SK-N-SH (cell line): ENCODE measurements around the gene KCNS1. TPM values are rescaled to one million over a fixed set of nuclear protein-coding genes. Genes with fewer than 3 reads are reported as not detected.

Experiments
- CTCF ChIA-PET: fragments of 300-600, 350-600 bp; formaldehyde crosslinking; extraction: SDS; loops from one replicate; lab custom pipeline; 2021; lab: Yijun Ruan, JAX
- POLR2A ChIA-PET: fragments of 350-600 bp; sonication (Branson Sonifier 250); formaldehyde crosslinking; extraction: SDS; loops from one replicate; lab custom pipeline; 2020; ENCODE audit warnings: antibody characterized with exemption, inconsistent platforms; lab: Yijun Ruan, JAX
- DNase-seq: peaks from one replicate; pipeline ENCODE4 v3.0.0; 2012
- H2AFZ ChIP-seq: fragments of 200-600 bp; sonication (generic); 2 replicates; pipeline ENCODE4 v1.8.1; 2016; ENCODE audit warnings: antibody characterized with exemption, mild to moderate bottlenecking, low read depth
- H3F3A ChIP-seq: fragments of 200-600 bp; sonication (generic); replicated peaks from 2 replicates; pipeline ENCODE3; 2016; ENCODE audit warnings: antibody characterized with exemption, mild to moderate bottlenecking; ENCODE audit not compliant: insufficient read depth
- H3K27ac ChIP-seq, 2 experiments: fragments of 200-500 bp in 1 of 2; fragments of 200-600 bp in 1 of 2; sonication (Bioruptor generic) in 1 of 2; sonication (generic), shearing (Covaris generic) in 1 of 2; 2 replicates each; pipeline versions ENCODE4 v1.5.1 to v1.6.1; 2014 to 2016; ENCODE audit warnings: low read depth in 2 of 2, inconsistent platforms in 1 of 2, low read length in 1 of 2, mild to moderate bottlenecking in 1 of 2, mixed read lengths in 1 of 2
- H3K27me3 ChIP-seq: fragments of 200-600 bp; sonication (generic), shearing (Covaris generic); 2 replicates; pipeline ENCODE4 v1.6.1; 2016; ENCODE audit warnings: mixed run types; ENCODE audit not compliant: insufficient read depth
- H3K36me3 ChIP-seq, 2 experiments: fragments of 200-500 bp in 1 of 2; fragments of 200-600 bp in 1 of 2; sonication (Bioruptor generic) in 1 of 2; sonication (generic) in 1 of 2; replicated peaks in 1 of 2; 2 replicates each; pipeline versions ENCODE3 to v1.5.1; 2014 to 2016; ENCODE audit warnings: low read length in 1 of 2, mild to moderate bottlenecking in 1 of 2; ENCODE audit not compliant: insufficient read depth in 2 of 2, control insufficient read depth in 1 of 2
- H3K4me1 ChIP-seq, 2 experiments: fragments of 200-500 bp in 1 of 2; fragments of 200-600 bp in 1 of 2; sonication (Bioruptor generic) in 1 of 2; sonication (generic), shearing (Covaris generic) in 1 of 2; 2 replicates each; pipeline versions ENCODE4 v1.5.1 to v1.6.1; 2014 to 2016; ENCODE audit warnings: low read depth in 1 of 2, low read length in 1 of 2, mixed run types in 1 of 2; ENCODE audit not compliant: insufficient read depth in 2 of 2, control insufficient read depth in 1 of 2
- H3K4me2 ChIP-seq: fragments of 200-600 bp; sonication (generic), shearing (Covaris generic); 2 replicates; pipeline ENCODE4 v1.6.1; 2017; ENCODE audit warnings: mixed run types
- H3K4me3 ChIP-seq, 2 experiments: fragments of 200-500 bp in 1 of 2; fragments of 200-600 bp in 1 of 2; sonication (Bioruptor generic) in 1 of 2; sonication (generic), shearing (Covaris generic) in 1 of 2; 2 replicates each; pipeline versions ENCODE4 v1.5.1 to v1.8.1; 2014 to 2016; ENCODE audit warnings: low read depth in 2 of 2, inconsistent platforms in 1 of 2, low read length in 1 of 2, mild to moderate bottlenecking in 1 of 2, mixed read lengths in 1 of 2, moderate library complexity in 1 of 2
- H3K79me2 ChIP-seq: fragments of 200-600 bp; sonication (generic); 2 replicates; pipeline ENCODE4 v1.8.1; 2017; ENCODE audit warnings: mild to moderate bottlenecking; ENCODE audit not compliant: insufficient read depth
- H3K9ac ChIP-seq: fragments of 200-600 bp; sonication (generic); 2 replicates; pipeline ENCODE4 v1.6.1; 2017; ENCODE audit warnings: mixed run types
- H3K9me2 ChIP-seq: fragments of 200-600 bp; sonication (generic); 2 replicates; pipeline ENCODE4 v1.6.1; 2017; ENCODE audit warnings: mixed run types
- H3K9me3 ChIP-seq: fragments of 200-600 bp; sonication (generic); 2 replicates; pipeline ENCODE4 v1.6.1; 2017; ENCODE audit warnings: mixed run types, mild to moderate bottlenecking, moderate library complexity
- H4K20me1 ChIP-seq: fragments of 200-600 bp; sonication (generic); 2 replicates; pipeline ENCODE4 v1.6.1; 2017; ENCODE audit warnings: mild to moderate bottlenecking, mixed run types; ENCODE audit not compliant: insufficient read depth
- CHD2 ChIP-seq: fragments of 150-350 bp; IDR thresholded peaks from 2 replicates; pipeline ENCODE4 v1.6.1; 2018; ENCODE audit warnings: low read length; ENCODE audit not compliant: partially characterized antibody
- CTCF ChIP-seq: fragments of 200-600 bp; sonication (generic); IDR thresholded peaks from 2 replicates; pipeline ENCODE4 v1.6.1; 2017; ENCODE audit warnings: antibody characterized with exemption, mild to moderate bottlenecking, moderate library complexity
- EP300 ChIP-seq, 2 experiments: IDR thresholded peaks; 2 replicates each; pipeline versions ENCODE4 v1.4.0 to v1.6.1; 2012; ENCODE audit warnings: borderline replicate concordance in 1 of 2, low read depth in 1 of 2, low read length in 1 of 2
- EZH2phosphoT487 ChIP-seq: fragments of 200-600 bp; sonication (generic); IDR thresholded peaks from 2 replicates; pipeline ENCODE4 v1.6.1; 2017; ENCODE audit warnings: low read depth, mixed run types, mild to moderate bottlenecking, antibody characterized with exemption, moderate library complexity, borderline replicate concordance
- FOSL2 ChIP-seq: IDR thresholded peaks from 2 replicates; pipeline ENCODE4 v1.4.0; 2012; ENCODE audit warnings: low read depth, mild to moderate bottlenecking, moderate library complexity, borderline replicate concordance
- GATA2 ChIP-seq: sonication (generic); formaldehyde crosslinking; IDR thresholded peaks from 2 replicates; pipeline ENCODE4 v1.5.0; 2020; ENCODE audit warnings: mild to moderate bottlenecking, missing genetic modification reagents
- JUND ChIP-seq: IDR thresholded peaks from 2 replicates; pipeline ENCODE4 v1.4.0; 2012
- MAX ChIP-seq: IDR thresholded peaks from 2 replicates; pipeline ENCODE4 v1.4.0; 2012; ENCODE audit warnings: low read depth
- NFIC ChIP-seq: IDR thresholded peaks from 2 replicates; pipeline ENCODE4 v1.4.0; 2012; ENCODE audit warnings: borderline replicate concordance
- PBX3 ChIP-seq: IDR thresholded peaks from 2 replicates; pipeline ENCODE4; 2012
- POLR2AphosphoS5 ChIP-seq: IDR thresholded peaks from 2 replicates; pipeline ENCODE4 v1.6.1; 2012; ENCODE audit warnings: low read depth, low read length
- RAD21 ChIP-seq: IDR thresholded peaks from 2 replicates; pipeline ENCODE4 v1.6.1; 2012; ENCODE audit warnings: mild to moderate bottlenecking, low read length
- RCOR1 ChIP-seq: fragments of 150-350 bp; IDR thresholded peaks from 2 replicates; pipeline ENCODE4 v1.6.1; 2017; ENCODE audit warnings: antibody characterized with exemption, low read length
- RFX5 ChIP-seq: IDR thresholded peaks from 2 replicates; pipeline ENCODE4 v1.6.1; 2012; ENCODE audit warnings: mild to moderate bottlenecking, improper control_type of control experiment, low read length
- SMC3 ChIP-seq: IDR thresholded peaks from 2 replicates; pipeline ENCODE4 v1.6.1; 2012; ENCODE audit warnings: low read depth, low read length, improper control_type of control experiment
- TAF1 ChIP-seq: IDR thresholded peaks from 2 replicates; pipeline ENCODE4 v1.6.1; 2012; ENCODE audit warnings: low read depth, mild to moderate bottlenecking, low read length, moderate library complexity, borderline replicate concordance
- TCF12 ChIP-seq: IDR thresholded peaks from 2 replicates; pipeline ENCODE4 v1.4.0; 2012
- WGBS: methylation state at CpG from one replicate; pipeline ENCODE4 v1.1.6; 2017; ENCODE audit warnings: low lambda C conversion rate; 5-methylcytosine and 5-hydroxymethylcytosine counted together
- polyA plus RNA-seq, 3 experiments: library from polyadenylated mRNA; depleted of rRNA; stranded (reverse); fragments of >200 nt; gene quantifications; 2 replicates each; pipeline ENCODE4 v1.2.3, GENCODE V29; 2012

Gene KCNS1
- polyA plus RNA-seq, 1 of the 3 experiments (the other 2 are of a cell fraction): 0.07 TPM

- H3K36me3 ChIP-seq: no peaks in the 10 kb centered on the region
- H3K9me3 ChIP-seq: no peaks in the 10 kb centered on the region
- POLR2A ChIA-PET: no interaction called here
- no peak overlapping the region for H3K27ac ChIP-seq
- H3K4me1 ChIP-seq: peaks cover 0 to 21% of the 10 kb centered on the region in 2 experiments; a peak in 2 of 4 replicates
- CTCF ChIA-PET: interaction anchor here (1.0 to 2.0 kb wide), 2 partner anchors 12 to 243 kb away, joined by 3 to 11 read pairs; no protein-coding TSS in a partner anchor
- no peak overlapping the region for H2AFZ ChIP-seq
- no peak for DNase-seq
- peaks cover 12% of the 10 kb centered on the region for H3F3A ChIP-seq
- no peak overlapping the region for H3K9ac ChIP-seq
- H4K20me1 ChIP-seq: no peaks in the 10 kb centered on the region
- no peak overlapping the region for H3K4me3 ChIP-seq
- TF ChIP-seq JUND (peak; percentile 18; the same call in 1 of the 2 replicates), RFX5 (no peak), TCF12 (peak; percentile 35; the same call in 1 of the 2 replicates)
- no peaks in the 10 kb centered on the region for H3K27me3 ChIP-seq
- no peak overlapping the region for H3K4me2 ChIP-seq
- no peaks in the 10 kb centered on the region for H3K9me2 ChIP-seq
- WGBS: 70% methylated on average over 2 of the region's 2 CpGs
- peaks cover 10% of the 10 kb centered on the region; the same call in 1 of the 2 replicates for H3K79me2 ChIP-seq
These were observed 53.3 kb downstream of the KCNS1 start for GRCh38 chr20:45047581-45048119.

- no peak for DNase-seq
- Histone ChIP-seq H3K27ac (peak overlapping the region in 1 of 2 experiments; percentile 63; a peak in 2 of 4 replicates), H3K4me1 (peaks cover 0 to 24% of the 10 kb centered on the region in 2 experiments; a peak in 2 of 4 replicates), H3K27me3 (no peaks in the 10 kb centered on the region), H2AFZ (no peak overlapping the region), H4K20me1 (no peaks in the 10 kb centered on the region), H3K4me2 (0 out of 2 replicates have a peak overlapping the region, but pooled peaks have one; percentile 9), H3K9me2 (no peaks in the 10 kb centered on the region), H3K79me2 (peaks cover 9% of the 10 kb centered on the region; the same call in 1 of the 2 replicates), H3K9ac (peak overlapping the region; percentile 31; the same call in 1 of the 2 replicates), H3K4me3 (no peak overlapping the region), H3F3A (peaks cover 4% of the 10 kb centered on the region), H3K36me3 (peaks cover 2 to 7% of the 10 kb centered on the region in 2 experiments), H3K9me3 (no peaks in the 10 kb centered on the region)
- ChIA-PET CTCF (interaction anchor here (0.5 to 4.9 kb wide), 49 partner anchors 9 to 797 kb away, joined by 3 to 108 read pairs (median 6); partner anchors contain the start of gene KCNS1), POLR2A (no interaction called here)
- TF ChIP-seq TAF1: no peak
- TF ChIP-seq EZH2phosphoT487: no peak
- TF ChIP-seq NFIC: no peak
- TF ChIP-seq FOSL2: peak; percentile 16; the same call in 1 of the 2 replicates
- no peak for TF ChIP-seq TCF12
- WGBS: 97% methylated on average over 3 of the region's 3 CpGs
These were observed 56.3 kb downstream of the KCNS1 start for GRCh38 chr20:45044601-45045000.

GRCh38 chr20:45044084-45044573 is 56.8 kb downstream of the KCNS1 start:
- H3F3A ChIP-seq: peaks cover 4% of the 10 kb centered on the region
- TF ChIP-seq CHD2 (no peak), RAD21 (peak; percentile 91), NFIC (no peak), SMC3 (peak; percentile 78), EP300 (IDR thresholded peaks at IDR 0.05; ENCODE audit: borderline replicate concordance in 1 of 2, low read depth in 1 of 2, low read length in 1 of 2) (no peak), GATA2 (CRISPR knock-in tag) (no peak), PBX3 (no peak), POLR2AphosphoS5 (no peak), RCOR1 (no peak), CTCF (peak; percentile 96), MAX (no peak)
- POLR2A ChIA-PET: no interaction called here
- peak overlapping the region in 1 of 2 experiments; percentile 63; a peak in 2 of 4 replicates for H3K27ac ChIP-seq
- H3K4me3 ChIP-seq: no peak overlapping the region; a peak in 1 of 4 replicates
- H4K20me1 ChIP-seq: no peaks in the 10 kb centered on the region
- peaks cover 2 to 7% of the 10 kb centered on the region in 2 experiments for H3K36me3 ChIP-seq
- H3K9me3 ChIP-seq: no peaks in the 10 kb centered on the region
- WGBS: 31% methylated on average over 5 of the region's 5 CpGs
- H3K4me1 ChIP-seq: peaks cover 0 to 29% of the 10 kb centered on the region in 2 experiments; a peak in 2 of 4 replicates
- peaks cover 14% of the 10 kb centered on the region; the same call in 1 of the 2 replicates for H3K79me2 ChIP-seq
- CTCF ChIA-PET: interaction anchor here (0.5 to 4.9 kb wide), 54 partner anchors 9 to 797 kb away, joined by 3 to 108 read pairs (median 5); partner anchors contain the start of gene KCNS1
- peak; percentile 36 for DNase-seq
- no peak overlapping the region; the same call in 1 of the 2 replicates for H2AFZ ChIP-seq
- H3K9me2 ChIP-seq: no peaks in the 10 kb centered on the region
- peak overlapping the region; percentile 31; the same call in 1 of the 2 replicates for H3K9ac ChIP-seq
- no peaks in the 10 kb centered on the region for H3K27me3 ChIP-seq
- 0 out of 2 replicates have a peak overlapping the region, but pooled peaks have one; percentile 9 for H3K4me2 ChIP-seq
